ENCODE measurements around the gene SMC5. TPM values are rescaled to one million over a fixed set of nuclear protein-coding genes. Genes with fewer than 3 reads are reported as not detected.

SMC5 gene
- total RNA-seq, 4 donors from 2014 or later: 23.4 to 74.4 (median 39.7) TPM

DNA sequence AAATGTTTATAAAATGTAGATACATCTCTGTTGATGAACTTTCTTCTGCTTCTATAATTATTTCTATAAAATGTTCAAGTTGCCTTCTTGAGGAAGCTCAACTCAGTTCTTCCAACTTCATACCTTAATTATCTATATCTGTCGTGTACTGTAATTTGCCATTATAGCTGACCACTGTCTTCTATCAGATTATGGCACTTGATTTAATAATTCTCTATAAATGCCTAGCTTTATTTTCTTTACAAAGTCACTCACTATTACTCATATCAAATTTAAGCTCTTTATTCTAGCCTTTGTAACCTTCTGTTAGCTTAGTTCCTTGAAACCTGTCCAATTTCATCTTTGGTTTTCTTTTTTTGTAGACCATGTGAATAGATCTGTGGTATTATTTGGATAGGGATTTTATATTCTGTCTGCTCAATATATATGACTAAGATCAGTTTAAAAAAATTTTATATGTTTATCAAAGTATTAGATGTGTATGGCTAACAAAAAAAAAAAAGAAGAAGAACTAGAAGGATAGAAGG lies 39.5 kb downstream of the SMC5 start:
- 92 to 100% methylated on average over 1 of the region's 1 CpG for WGBS, 2 donors (ENCODE audit: low coverage in 1 of 2)
- no peak for ATAC-seq
- H3K36me3 ChIP-seq: peaks cover 0 to 54% of the 10 kb centered on the region in 2 donors
- no peaks in the 10 kb centered on the region for H3K27me3 ChIP-seq
- TF ChIP-seq EP300 (IDR thresholded peaks at IDR 0.05): no peak
- H3K27ac ChIP-seq: no peak overlapping the region
- H3K9me3 ChIP-seq: no peaks in the 10 kb centered on the region
- H3K4me3 ChIP-seq: no peak overlapping the region
- H3K4me1 ChIP-seq: no peaks in the 10 kb centered on the region

DNA sequence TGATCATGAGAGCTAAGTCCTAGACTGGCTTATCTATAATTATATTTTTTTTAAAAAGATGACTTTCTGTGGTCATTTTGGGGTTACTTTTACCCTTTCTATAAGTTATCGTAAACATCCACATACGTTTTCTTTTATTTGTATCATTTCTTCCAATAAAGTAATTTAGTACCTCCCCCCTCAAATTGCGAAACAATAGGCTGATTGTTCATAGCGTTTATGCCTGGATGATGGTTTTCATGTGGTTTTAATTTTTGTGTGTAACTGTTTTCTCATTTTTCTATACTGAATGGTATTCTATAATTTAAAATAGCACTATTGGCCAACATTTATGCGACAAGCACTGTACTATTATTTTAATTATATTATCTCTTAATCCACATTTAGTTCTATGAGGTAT lies 44.5 kb downstream of the SMC5 start:
- TF ChIP-seq POLR2AphosphoS5 (IDR thresholded peaks at IDR 0.05) (no peak), EP300 (IDR thresholded peaks at IDR 0.05) (no peak), POLR2A (IDR thresholded peaks at IDR 0.05) (no peak)
- TF ChIP-seq, protein P1, sequence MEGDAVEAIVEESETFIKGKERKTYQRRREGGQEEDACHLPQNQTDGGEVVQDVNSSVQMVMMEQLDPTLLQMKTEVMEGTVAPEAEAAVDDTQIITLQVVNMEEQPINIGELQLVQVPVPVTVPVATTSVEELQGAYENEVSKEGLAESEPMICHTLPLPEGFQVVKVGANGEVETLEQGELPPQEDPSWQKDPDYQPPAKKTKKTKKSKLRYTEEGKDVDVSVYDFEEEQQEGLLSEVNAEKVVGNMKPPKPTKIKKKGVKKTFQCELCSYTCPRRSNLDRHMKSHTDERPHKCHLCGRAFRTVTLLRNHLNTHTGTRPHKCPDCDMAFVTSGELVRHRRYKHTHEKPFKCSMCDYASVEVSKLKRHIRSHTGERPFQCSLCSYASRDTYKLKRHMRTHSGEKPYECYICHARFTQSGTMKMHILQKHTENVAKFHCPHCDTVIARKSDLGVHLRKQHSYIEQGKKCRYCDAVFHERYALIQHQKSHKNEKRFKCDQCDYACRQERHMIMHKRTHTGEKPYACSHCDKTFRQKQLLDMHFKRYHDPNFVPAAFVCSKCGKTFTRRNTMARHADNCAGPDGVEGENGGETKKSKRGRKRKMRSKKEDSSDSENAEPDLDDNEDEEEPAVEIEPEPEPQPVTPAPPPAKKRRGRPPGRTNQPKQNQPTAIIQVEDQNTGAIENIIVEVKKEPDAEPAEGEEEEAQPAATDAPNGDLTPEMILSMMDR (IDR thresholded peaks at IDR 0.05): no peak
- Histone ChIP-seq H3K27me3 (no peaks in the 10 kb centered on the region), H3K4me1 (no peaks in the 10 kb centered on the region), H3K4me3 (no peak overlapping the region), H3K27ac (no peak overlapping the region), H3K36me3 (peaks cover 0 to 78% of the 10 kb centered on the region in 2 donors), H3K9me3 (no peaks in the 10 kb centered on the region)
- whole genome bisulfite sequencing, 2 donors (ENCODE audit: low coverage in 1 of 2): 80 to 83% methylated on average over 5 of the region's 5 CpGs
- ATAC-seq: no peak

DNA sequence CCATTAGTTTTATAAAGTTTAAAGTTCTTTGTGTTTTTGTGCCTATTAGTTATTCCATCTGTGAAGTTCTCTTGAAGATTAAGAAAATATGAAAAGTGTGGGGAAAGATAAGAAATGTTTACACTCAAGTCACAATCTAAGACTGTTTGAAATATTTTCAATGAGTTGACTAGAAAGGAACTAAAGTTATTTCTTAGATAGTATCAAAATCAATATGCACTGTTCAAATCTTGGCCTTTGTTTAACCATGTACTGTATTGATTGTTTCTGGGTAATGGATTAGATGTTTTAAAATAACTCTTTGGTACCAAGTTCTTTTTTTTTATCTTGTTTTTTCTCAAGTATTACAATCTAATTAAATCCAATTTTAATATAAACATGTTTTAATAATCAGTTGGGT lies 46.0 kb downstream of the SMC5 start:
- Histone ChIP-seq H3K27me3 (no peaks in the 10 kb centered on the region), H3K4me1 (no peaks in the 10 kb centered on the region), H3K36me3 (peaks cover 0 to 80% of the 10 kb centered on the region in 2 donors), H3K27ac (no peak overlapping the region), H3K4me3 (no peak overlapping the region), H3K9me3 (no peaks in the 10 kb centered on the region)
- TF ChIP-seq, protein P1 (IDR thresholded peaks at IDR 0.05): no peak
- no peak for TF ChIP-seq EP300 (IDR thresholded peaks at IDR 0.05)
- TF ChIP-seq POLR2AphosphoS5 (IDR thresholded peaks at IDR 0.05): no peak
- no peak for TF ChIP-seq POLR2A (IDR thresholded peaks at IDR 0.05)
- no peak for ATAC-seq

DNA sequence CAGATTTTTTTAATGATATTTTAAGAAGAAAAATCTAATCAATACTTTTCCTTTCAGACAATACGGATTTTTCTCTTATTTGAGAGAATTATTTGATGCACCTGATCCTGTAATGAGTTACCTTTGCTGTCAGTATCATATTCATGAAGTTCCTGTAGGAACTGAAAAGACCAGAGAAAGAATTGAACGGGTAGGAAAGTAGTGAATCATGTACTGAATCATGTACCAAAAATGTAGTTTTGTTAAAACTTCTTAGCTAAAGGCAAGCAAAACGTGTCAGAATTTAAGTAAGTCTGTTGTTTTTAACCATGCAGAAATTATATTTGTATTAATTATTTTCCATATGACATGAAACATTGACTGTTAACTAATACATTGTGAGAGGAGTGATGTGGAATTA lies 56.6 kb downstream of the SMC5 start:
- Histone ChIP-seq H3K27ac (no peak overlapping the region), H3K4me1 (no peaks in the 10 kb centered on the region), H3K9me3 (no peaks in the 10 kb centered on the region), H3K27me3 (no peaks in the 10 kb centered on the region), H3K36me3 (peaks cover 0 to 88% of the 10 kb centered on the region in 2 donors), H3K4me3 (no peak overlapping the region)
- WGBS, 2 donors (ENCODE audit: low coverage in 1 of 2): 71 to 88% methylated on average over 3 of the region's 3 CpGs
- no peak for ATAC-seq
- TF ChIP-seq, protein P1 (IDR thresholded peaks at IDR 0.05): no peak
- no peak for TF ChIP-seq POLR2AphosphoS5 (IDR thresholded peaks at IDR 0.05)
- no peak for TF ChIP-seq EP300 (IDR thresholded peaks at IDR 0.05)
- TF ChIP-seq POLR2A (IDR thresholded peaks at IDR 0.05): no peak

DNA sequence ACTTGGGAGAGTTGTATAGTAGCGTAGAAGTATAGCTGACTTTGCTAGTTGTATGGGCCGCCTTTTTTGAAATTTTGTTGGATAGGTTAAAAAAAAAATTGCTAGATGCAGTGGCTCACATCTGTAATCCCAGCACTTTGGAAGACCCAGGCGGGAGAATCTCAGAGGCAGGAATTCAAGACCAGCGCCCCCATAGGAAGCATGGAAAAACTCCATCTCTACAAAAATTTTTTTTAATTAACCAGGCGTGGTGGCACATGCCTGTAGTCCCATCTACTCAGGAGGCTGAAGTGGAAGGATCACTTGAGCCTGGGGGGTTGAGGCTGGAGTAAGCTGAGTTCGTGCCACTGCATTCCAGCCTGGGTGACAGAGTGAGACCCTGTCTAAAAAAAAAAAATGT lies 59.2 kb downstream of the SMC5 start:
- no peaks in the 10 kb centered on the region for H3K9me3 ChIP-seq
- H3K27me3 ChIP-seq: no peaks in the 10 kb centered on the region
- H3K36me3 ChIP-seq: peaks cover 0 to 89% of the 10 kb centered on the region in 2 donors
- no peak overlapping the region for H3K4me3 ChIP-seq
- no peak for ATAC-seq
- no peaks in the 10 kb centered on the region for H3K4me1 ChIP-seq
- WGBS, 2 donors (ENCODE audit: low coverage in 1 of 2): 83 to 100% methylated on average over 3 to 6 of the region's 6 CpGs
- no peak overlapping the region for H3K27ac ChIP-seq
- no peak for TF ChIP-seq POLR2A (IDR thresholded peaks at IDR 0.05)
- TF ChIP-seq, protein P1 (IDR thresholded peaks at IDR 0.05): no peak
- TF ChIP-seq POLR2AphosphoS5 (IDR thresholded peaks at IDR 0.05): no peak
- no peak for TF ChIP-seq EP300 (IDR thresholded peaks at IDR 0.05)
